CMK (cell line): ENCODE data around the gene POLR3F.
"Not testable (repeated sequence)": the region's sequence is repeated elsewhere in the genome, so short reads cannot be mapped to it uniquely, and the experiment has no call there.

Experiments used
- DNase-seq: peaks from one replicate; pipeline ENCODE4 v3.0.0-alpha.2; 2010; ENCODE audit warnings: low read depth

Gene POLR3F

DNA sequence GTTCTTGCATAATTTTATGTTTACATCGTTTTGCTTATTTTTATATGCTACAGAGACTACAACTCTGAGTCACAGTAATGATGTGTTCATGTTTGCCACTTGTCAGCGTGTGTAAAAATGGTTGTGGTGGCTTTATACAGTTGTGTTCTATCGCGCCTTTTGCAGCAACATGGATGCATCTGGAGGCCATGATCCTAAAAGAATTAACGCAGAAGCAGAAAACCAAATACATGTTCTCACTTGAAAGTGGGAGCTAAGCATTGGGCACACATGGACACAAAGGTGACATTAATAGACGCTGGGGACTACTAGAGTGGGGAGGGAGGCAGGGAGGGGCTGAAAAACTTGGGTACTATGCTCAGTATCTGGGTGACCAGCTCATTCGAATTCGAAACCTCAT is 39.6 kb downstream of the POLR3F start:
- no peak for DNase-seq

DNA sequence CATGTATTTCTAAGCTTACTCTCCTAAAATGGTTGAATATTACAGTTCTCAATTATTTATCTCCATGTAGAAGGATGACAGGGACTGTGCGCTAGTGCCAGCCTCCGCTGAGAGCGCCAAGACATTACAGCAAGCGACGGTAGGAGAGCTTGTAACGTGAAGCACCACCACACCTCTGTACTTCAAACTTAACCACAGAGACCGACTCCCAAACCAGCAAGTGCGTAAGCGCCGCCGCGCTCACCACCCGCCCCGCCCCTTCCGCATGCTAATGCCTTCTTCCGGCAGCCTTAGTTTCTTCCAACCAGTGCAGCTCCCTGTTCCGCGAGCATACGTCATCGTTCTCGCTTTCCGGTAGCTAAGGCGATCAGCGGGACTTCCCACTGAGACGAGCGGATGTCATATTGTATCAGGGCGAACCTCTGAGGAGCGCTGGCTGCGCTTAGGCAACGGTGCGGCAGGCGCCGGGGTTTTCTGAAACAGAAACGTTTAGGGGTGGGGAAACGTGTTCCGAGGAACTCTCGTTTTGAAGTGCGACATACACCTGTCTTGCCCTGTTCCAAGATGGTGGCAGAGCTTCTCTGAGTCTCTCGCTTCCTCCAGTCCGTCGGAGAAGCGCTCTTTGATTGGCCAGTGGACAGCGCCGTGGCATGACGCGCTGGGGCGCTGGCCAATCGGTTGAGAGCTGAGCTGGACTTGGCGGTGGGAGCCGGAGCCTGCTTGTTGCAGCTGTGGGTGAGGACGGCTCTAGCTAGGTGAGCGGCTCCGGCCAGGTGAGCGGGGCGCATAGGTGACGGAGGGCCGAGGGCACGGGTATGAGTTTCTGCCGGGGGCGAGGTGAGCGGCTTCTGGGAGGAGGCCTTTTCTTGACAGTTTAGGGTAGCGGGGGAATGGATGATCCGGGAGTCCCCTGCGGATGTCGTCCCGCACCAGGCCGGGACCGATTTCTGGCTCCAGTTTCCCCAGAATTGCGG is 40.3 kb downstream of the POLR3F start, which contains the start of gene SEC23B:
Gene SEC23B (plus strand): TSS at position 723 of the 974 bp plus-strand sequence. CDS start 2,896 bp downstream, outside the sequence.
- peak; percentile 90 for DNase-seq

DNA sequence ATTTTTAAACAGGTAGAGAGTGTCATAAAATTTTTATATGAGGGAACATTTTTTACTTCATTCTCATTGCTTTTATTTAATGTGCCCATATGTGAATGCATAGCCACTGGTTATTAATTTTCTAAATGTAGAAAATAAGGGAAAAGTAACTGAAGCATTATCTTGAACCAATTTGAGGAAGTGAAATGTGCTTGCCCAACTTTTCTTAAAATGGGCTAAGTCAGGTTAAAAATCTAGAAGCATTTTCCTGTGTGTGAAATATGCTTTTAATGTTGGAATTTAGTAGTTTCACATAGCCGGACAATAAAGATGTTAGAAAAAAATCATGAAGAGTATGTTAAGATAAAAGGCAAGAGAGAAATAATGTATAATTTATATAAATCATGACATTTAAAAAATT is 44.4 kb downstream of the POLR3F start:
- no peak for DNase-seq

GRCh38 chr20:18513208-18513607 is 46.0 kb downstream of the POLR3F start:
- DNase-seq, result no peak

DNA sequence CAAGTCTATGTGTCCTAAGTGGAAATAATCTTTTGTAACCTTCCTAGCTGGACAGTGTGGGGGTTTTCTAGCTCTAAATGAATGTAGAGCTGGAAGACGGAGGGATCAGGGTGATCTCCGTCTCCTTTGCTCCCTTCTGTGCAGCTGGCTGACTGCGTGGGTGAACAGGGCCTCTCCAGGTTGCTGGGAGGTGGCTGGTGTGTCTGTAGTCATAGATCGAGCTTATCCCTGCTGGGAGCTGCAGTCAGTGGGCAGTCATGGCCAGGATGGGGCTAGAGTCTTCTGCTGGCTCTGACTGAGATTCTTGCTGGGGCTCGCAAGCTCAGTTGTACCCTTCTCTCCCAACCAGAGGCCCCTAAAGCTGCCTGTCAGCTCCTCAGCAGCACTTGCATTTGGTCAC is 46.9 kb downstream of the POLR3F start:
- DNase-seq, result no peak

- no peak for DNase-seq
Observed at GRCh38 chr20:18515973-18516372, 48.8 kb downstream of the POLR3F start.

DNA sequence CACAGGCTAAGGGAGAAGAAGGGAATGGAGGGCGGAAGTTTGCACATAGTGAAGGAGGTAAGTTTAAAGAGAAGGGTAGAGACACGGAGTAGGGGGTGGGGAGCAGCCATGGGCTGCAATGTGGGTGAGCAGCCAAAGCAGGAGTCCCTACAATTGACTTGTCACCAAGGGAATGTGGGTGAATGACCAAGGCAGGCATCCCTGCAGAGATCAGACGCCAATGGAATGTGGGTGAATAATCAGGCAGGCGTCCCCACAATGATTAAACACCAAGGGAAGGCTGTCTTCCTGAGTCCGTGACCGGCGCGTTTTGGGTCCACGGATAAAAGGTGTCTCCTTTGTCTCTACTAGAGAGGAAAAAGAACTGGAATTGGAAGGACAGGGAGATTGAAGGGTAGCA is 54.9 kb downstream of the POLR3F start:
- DNase-seq, result not testable (repeated sequence)

DNA sequence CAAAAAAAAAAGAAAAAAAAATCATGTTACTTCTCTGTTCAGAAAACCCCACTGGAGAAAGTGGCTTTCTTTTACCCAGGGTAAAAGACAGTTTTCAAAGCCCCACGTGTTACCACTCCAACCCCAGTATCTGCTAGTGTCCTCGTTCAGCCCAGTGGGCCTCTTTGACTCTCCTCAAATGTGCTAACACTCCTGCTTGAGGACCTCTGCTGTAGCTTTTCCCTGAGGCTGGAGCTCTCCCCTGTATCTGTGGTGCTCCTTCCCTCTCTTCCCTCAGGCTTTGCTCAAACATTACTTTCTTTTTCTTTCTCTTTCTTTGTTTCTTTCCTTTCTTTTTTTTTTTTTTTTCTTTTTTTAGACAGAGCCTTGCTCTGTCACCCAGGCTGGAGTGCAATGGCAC is 55.9 kb downstream of the POLR3F start:
- no peak for DNase-seq

DNA sequence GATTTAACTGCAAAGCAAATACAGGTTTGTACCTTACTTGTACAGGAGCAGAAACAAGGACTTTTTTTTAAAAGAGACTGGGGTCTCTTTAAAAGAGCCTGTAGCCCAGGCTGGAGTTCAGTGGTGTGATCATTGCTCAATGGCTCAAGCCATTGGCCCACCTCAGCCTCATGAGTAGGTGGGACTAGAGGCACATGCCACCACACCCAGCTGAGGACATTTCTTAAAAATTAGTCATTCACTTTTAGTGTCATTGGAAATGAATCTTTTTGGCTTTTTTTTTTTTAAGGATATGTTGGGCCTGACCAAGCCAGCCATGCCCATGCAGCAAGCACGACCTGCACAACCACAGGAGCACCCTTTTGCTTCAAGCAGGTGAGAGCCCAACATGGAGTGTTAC is 57.5 kb downstream of the POLR3F start:
- no peak for DNase-seq

- DNase-seq, result not testable (repeated sequence)
Observed at GRCh38 chr20:18526761-18527160, 59.6 kb downstream of the POLR3F start.

DNA sequence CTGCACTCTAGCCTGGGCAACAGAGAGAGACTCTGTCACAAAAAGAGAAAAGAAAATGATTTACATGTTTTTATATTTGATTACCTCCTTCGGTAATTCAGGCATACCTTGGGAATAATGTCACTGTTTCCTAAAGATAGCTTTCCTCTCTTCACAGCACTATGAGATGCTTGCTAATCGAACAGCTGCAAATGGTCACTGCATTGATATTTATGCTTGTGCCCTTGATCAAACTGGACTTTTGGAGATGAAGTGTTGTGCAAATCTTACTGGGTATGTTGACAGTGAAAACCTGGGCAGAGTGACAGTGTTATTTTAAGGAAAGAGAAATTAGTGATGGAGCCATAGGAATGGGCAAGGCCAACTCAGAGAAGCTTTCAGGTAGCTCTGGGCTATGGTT is 60.1 kb downstream of the POLR3F start:
- DNase-seq, result no peak

GRCh38 chr20:18527836-18528235 is 60.6 kb downstream of the POLR3F start:
- DNase-seq, result no peak

DNA sequence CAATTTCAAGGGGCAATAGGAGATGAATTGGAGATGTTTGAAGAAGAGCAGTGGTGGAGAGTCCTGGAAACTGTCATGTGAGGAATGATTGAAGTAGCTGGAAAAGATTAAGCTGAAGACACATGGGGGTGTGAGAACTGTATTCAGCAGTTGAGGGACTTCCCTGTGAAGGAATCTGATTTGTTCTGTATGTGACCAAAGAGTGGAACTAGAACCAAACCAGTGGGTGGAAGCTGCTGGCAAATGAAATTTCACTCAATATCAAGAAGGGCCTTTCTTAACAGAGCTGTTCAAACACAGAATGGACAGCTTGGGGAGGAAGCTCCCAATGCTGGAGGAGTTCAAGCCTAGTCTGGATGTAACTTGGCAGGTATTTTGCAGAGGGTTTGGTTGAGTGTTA is 61.9 kb downstream of the POLR3F start:
- DNase-seq, result no peak

DNA sequence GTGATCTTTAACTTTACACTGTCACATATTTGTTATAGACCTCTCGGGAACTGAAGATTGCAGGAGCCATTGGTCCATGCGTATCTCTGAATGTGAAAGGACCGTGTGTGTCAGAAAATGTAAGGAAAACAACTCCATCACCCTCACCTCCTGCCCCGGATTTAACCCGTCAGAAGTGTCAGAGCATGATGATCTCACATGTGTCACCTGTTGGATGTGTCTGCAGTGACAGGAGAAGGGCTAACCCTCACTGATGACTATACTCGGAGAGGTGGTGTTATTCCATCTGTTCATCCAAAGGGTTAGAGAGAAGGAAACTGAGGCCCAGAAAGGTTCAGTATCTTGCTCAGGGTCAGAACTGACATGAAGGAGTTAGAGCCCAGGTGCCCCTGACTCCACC is 65.4 kb downstream of the POLR3F start:
- no peak for DNase-seq

GRCh38 chr20:18533491-18533890 is 66.3 kb downstream of the POLR3F start:
- DNase-seq, result no peak

DNA sequence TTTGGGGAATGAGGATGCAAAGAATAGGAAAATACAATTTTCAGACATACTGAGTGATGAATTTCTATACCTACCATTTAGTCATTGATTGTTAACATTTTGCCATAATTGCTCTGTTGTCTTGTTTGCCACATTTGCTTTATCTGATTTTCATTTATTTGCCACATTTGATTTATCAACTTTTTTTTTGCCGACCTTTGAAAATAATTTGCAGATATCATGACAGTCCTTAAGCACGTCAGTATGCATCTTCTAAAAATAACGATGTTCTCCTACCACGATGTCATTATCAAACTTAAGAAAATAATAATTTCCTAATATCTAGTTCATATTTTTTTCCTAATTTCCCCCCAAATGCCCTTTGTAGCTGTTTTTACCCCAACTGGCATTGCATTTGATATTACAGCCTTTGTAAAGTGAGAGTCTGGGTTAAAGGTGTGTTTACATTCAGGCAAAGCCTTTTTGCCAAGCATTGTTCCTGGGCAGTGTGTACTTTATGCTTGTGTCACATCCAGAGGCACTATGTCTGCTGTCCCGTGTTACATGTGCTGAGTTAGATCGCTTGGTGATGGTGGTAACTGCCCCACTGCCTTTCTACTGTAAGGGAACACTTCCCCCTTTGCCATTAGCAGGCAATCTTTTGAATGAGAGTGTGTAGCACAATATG is 66.9 kb downstream of the POLR3F start:
- DNase-seq, result no peak
